ENCODE data around the gene ANKS1B.

GRCh38 chr12:99066726-99067125, 918.0 kb downstream of the ANKS1B start:
- TF ChIP-seq CUX1 (IDR thresholded peaks at IDR 0.05; ENCODE audit: insufficient replicate concordance, low read depth, low read length) (no peak), CREB1 (IDR thresholded peaks at IDR 0.05; ENCODE audit: low read depth) (no peak)
